Immature natural killer cell (primary cell): Measurements from ENCODE around the gene DCPS. TPM values are rescaled to one million over a fixed set of nuclear protein-coding genes. Genes with fewer than 3 reads are reported as not detected.
"Not testable (repeated sequence)": the region's sequence is repeated elsewhere in the genome, so short reads cannot be mapped to it uniquely, and the experiment has no call there.

Experiments used
- DNase-seq, 3 donors: peaks; one replicate each; pipeline ENCODE4 v3.0.0; 2022; ENCODE audit warnings: mixed read lengths in 1 of 3
- H3K27ac Mint-ChIP-seq, 6 donors: one replicate each; pipeline ENCODE4 v1.8.0; 2020; ENCODE audit warnings: mixed read lengths in 6 of 6, mild to moderate bottlenecking in 5 of 6, inconsistent platforms in 4 of 6, moderate library complexity in 3 of 6
- H3K27me3 Mint-ChIP-seq, 3 donors: one replicate each; pipeline ENCODE4 v1.8.0; 2020 to 2021; ENCODE audit warnings: low read depth in 3 of 3, mild to moderate bottlenecking in 3 of 3, mixed read lengths in 3 of 3, moderate library complexity in 3 of 3, inconsistent platforms in 1 of 3
- H3K36me3 Mint-ChIP-seq, 3 donors: one replicate each; pipeline ENCODE4 v1.8.0; 2020; ENCODE audit warnings: mixed read lengths in 3 of 3, inconsistent platforms in 2 of 3, mild to moderate bottlenecking in 2 of 3
- H3K4me1 Mint-ChIP-seq, 2 donors: one replicate each; pipeline ENCODE4 v1.8.0; 2020; ENCODE audit warnings: inconsistent platforms in 2 of 2, mild to moderate bottlenecking in 2 of 2, mixed read lengths in 2 of 2, moderate library complexity in 1 of 2
- H3K4me3 Mint-ChIP-seq, 5 donors: one replicate each; pipeline ENCODE4 v1.8.0; 2020; ENCODE audit warnings: mild to moderate bottlenecking in 5 of 5, mixed read lengths in 5 of 5, inconsistent platforms in 3 of 5, moderate library complexity in 3 of 5
- H3K9me3 Mint-ChIP-seq, 6 donors: one replicate each; pipeline ENCODE4 v1.8.0; 2020; ENCODE audit warnings: mild to moderate bottlenecking in 6 of 6, mixed read lengths in 6 of 6, inconsistent platforms in 4 of 6, moderate library complexity in 3 of 6
- polyA plus RNA-seq, 3 donors: library from polyadenylated mRNA; unstranded; fragments of 300-500 nt; fragmentation: Illumina TruSeq; gene quantifications; one replicate each; pipeline ENCODE4 v1.2.3, GENCODE V29; 2021

The DCPS gene
- polyA plus RNA-seq, 3 donors from 2014 or later, result 33.1 to 65.7 (median 40.6) TPM

DNA sequence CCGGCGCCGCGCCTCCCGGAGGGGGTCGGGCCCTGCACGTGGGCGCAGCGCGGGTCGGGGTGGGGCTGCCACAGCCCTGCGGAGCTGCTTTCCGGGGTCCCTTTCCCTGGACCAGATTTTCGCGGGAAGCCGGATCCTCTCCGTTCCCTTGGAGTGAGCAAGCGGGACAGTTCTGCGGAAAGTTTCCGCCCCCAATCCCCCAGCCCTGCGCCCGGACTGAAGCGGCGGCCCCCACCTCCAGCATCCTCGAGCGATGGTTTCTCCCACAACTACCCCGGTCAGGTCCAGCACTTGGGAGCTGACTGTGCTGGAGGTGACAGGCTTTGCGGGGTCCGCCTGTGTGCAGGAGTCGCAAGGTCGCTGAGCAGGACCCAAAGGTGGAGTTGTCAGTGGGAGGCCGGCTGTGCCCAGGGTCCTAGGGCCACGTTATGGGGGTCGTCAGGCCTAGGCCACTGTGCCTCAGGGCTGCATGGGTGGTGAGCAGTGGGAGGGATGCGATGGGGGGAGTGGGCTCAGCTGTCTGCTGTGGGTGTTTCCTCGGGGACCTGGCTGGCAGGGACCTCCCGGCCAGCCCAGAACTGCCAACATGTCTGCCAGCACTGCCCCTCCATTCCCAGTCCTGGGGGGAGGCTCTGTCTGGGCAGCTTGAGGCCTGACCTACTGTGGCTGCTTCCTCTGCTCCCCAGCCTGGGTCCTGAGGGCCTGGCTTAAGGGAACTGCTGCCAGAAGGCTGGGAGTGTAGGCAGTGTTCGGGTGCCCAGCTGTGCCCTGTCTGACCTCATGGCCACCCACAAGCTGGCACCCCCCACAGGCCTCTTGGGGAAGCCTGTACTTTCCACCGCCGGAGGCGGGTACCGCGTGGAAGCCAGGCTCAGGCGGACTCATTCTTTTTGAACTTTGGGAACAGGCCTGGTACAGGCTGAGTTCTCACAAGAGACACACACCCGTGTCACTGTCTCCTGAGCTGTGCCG lies 52.4 kb downstream of the DCPS start:
- Mint-ChIP-seq H3K4me1 (peaks cover 72 to 73% of the 10 kb centered on the region in 2 donors), H3K27me3 (peaks cover 8 to 17% (median 11%) of the 10 kb centered on the region in 3 donors), H3K4me3 (peak overlapping the region; percentile 72 to 84 (median 79)), H3K9me3 (no peaks in the 10 kb centered on the region), H3K36me3 (peaks cover 0 to 2% (median 0%) of the 10 kb centered on the region in 3 donors), H3K27ac (peak overlapping the region; percentile 63 to 93 (median 82))
- peak; percentile 19 to 38 (median 36) for DNase-seq

DNA sequence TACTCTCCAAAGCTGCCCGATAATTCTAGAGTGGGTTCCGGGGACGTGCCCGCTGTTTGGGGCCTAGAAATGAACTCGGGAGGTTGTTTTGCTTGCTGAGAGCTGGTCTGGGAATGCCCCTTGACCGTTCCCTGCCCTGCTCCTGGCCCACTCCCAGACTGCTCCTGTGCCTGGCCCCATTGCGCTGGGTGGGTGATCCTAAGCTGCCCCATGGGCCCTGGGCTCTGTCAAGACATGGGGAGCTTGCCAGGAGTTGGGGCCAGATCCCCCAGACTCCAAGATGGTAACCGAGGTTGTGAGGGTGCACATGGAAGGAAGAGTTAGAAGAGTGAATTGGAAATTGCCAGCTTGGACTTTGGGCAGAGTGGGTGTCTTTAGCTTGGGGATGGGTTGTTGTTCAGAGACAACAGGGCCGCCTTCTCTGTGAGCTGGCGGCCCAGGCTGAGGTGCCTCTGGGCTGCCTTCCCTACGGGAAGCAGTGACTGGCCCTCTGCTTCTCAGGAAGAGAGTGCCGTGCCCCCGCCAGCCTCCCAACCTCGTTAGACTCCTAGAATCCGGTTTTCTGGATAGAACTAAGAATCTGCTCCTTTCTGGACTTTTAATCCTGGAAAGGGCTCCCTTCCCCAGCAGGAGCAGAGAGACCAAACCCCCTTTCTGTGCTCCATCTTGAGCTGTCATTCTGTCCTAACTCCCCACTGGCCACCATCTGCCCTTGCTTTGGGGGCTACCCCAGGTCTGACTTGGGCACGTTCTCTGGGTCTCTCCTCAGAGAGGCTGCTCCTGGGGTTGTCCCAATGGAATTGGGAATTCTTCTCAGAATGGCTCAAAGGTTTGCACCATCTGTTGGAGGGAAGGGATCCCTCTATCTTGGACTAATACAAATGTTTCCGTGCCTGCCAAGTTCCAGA lies 53.4 kb downstream of the DCPS start:
- Mint-ChIP-seq H3K27me3 (peaks cover 10 to 17% (median 11%) of the 10 kb centered on the region in 3 donors), H3K36me3 (peaks cover 0 to 2% (median 0%) of the 10 kb centered on the region in 3 donors), H3K9me3 (no peaks in the 10 kb centered on the region), H3K4me1 (peaks cover 61 to 62% of the 10 kb centered on the region in 2 donors), H3K27ac (peak overlapping the region; percentile 63 to 93 (median 82)), H3K4me3 (peak overlapping the region; percentile 72 to 84 (median 79))
- no peak for DNase-seq

- H3K27me3 Mint-ChIP-seq, result peaks cover 9 to 15% (median 11%) of the 10 kb centered on the region in 3 donors
- no peaks in the 10 kb centered on the region for H3K9me3 Mint-ChIP-seq
- no peak for DNase-seq
- peaks cover 56 to 58% of the 10 kb centered on the region in 2 donors for H3K4me1 Mint-ChIP-seq
- H3K27ac Mint-ChIP-seq, result peak overlapping the region; percentile 68 to 83 (median 79)
- H3K4me3 Mint-ChIP-seq, result peak overlapping the region in 4 of 5 donors; percentile 42 to 84 (median 78)
- H3K36me3 Mint-ChIP-seq, result no peaks in the 10 kb centered on the region
These were observed 54.3 kb downstream of the DCPS start for GRCh38 chr11:126357969-126358762.

DNA sequence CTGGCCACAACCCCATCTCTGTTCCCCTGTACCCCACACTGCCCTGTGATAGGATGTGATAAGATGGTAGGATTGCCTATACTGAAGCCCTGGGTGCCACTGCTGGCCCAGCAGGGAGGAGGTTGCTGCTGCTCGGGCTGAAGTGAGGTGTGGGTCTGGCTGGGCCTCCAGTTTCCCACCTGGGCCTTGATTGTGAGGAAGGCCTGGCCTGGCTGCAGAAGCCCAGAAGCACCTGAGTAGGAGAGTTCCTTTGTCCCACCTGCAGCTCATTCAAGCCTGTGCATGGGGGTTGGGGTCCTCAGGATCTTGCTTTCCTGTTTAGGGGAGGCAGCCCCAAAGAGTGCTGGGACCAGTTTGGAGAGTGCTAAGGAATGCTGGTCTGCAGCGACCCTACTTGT lies 54.9 kb downstream of the DCPS start:
- peak overlapping the region in 5 of 6 donors; percentile 51 to 78 (median 57) for H3K27ac Mint-ChIP-seq
- no peaks in the 10 kb centered on the region for H3K9me3 Mint-ChIP-seq
- H3K4me3 Mint-ChIP-seq, result no peak overlapping the region
- H3K4me1 Mint-ChIP-seq, result peaks cover 54% of the 10 kb centered on the region in 2 donors
- no peaks in the 10 kb centered on the region for H3K36me3 Mint-ChIP-seq
- peaks cover 9 to 15% (median 11%) of the 10 kb centered on the region in 3 donors for H3K27me3 Mint-ChIP-seq
- no peak for DNase-seq

DNA sequence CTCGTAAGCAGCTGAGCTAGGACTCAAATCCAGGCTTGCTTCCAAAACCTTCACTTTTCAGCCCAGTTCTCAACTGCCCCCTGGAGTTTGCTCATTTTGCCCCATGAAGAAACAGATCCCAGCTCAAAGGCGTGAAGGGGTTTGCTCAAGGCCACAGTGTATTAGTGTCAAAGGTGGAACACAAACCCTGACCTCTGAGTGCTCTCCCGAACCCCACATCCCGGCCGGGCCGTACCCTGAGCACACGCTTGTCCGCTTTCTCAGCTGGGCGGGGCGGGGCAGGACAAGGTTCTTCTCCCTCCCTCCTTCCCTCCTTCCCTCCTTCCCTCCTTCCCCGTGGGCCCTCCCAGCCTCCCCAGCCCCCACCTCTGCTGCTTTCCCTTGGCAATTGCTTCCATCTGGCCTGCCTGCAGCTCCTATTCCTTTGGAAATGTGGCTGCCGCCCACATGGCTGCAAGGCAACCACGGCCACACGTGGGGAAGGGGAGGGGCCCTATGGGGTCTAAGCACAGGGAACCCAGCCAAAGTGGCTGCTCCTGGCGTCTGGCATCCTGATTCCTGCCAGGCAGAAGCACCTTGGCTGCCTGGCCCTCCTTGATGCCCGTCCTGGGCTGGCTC lies 55.7 kb downstream of the DCPS start:
- H3K27ac Mint-ChIP-seq, result peak overlapping the region; percentile 51 to 78 (median 62)
- DNase-seq, result no peak
- H3K36me3 Mint-ChIP-seq, result no peaks in the 10 kb centered on the region
- H3K9me3 Mint-ChIP-seq, result no peaks in the 10 kb centered on the region
- peaks cover 46 to 48% of the 10 kb centered on the region in 2 donors for H3K4me1 Mint-ChIP-seq
- peaks cover 9 to 13% (median 11%) of the 10 kb centered on the region in 3 donors for H3K27me3 Mint-ChIP-seq
- peak overlapping the region in 1 of 5 donors; percentile 33 for H3K4me3 Mint-ChIP-seq

- Mint-ChIP-seq H3K36me3 (no peaks in the 10 kb centered on the region), H3K9me3 (no peaks in the 10 kb centered on the region), H3K27ac (peak overlapping the region in 5 of 6 donors; percentile 50 to 75 (median 56)), H3K4me1 (peaks cover 41 to 43% of the 10 kb centered on the region in 2 donors), H3K27me3 (peaks cover 4 to 9% (median 8%) of the 10 kb centered on the region in 3 donors), H3K4me3 (no peak overlapping the region)
- DNase-seq, result no peak
These were observed 56.2 kb downstream of the DCPS start for GRCh38 chr11:126360049-126360446.

DNA sequence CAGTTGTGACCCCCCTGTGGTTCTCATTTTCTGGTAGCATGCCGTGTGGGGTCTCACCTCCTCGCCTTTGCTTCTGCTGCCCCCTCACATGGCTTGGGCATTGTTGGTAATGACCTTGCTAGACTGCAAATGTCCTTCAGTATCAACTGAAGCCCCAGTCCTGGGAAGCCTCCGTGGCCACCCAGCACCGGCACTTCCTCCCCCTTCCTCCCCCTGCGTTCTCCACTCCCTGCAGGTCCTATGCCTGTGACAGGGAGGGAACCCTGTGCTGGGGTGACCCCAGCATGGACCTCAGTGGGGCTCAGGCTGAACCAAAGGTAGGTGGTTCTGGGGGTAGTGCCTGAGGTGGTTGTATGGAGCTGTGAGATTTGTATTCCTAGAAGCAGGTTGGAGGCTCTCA lies 57.5 kb downstream of the DCPS start:
- Mint-ChIP-seq H3K27me3 (peaks cover 0 to 10% (median 3%) of the 10 kb centered on the region in 3 donors), H3K4me3 (no peak overlapping the region), H3K4me1 (peaks cover 39 to 42% of the 10 kb centered on the region in 2 donors), H3K27ac (peak overlapping the region in 3 of 6 donors; percentile 49 to 73 (median 51)), H3K9me3 (no peaks in the 10 kb centered on the region), H3K36me3 (no peaks in the 10 kb centered on the region)
- DNase-seq, result no peak

DNA sequence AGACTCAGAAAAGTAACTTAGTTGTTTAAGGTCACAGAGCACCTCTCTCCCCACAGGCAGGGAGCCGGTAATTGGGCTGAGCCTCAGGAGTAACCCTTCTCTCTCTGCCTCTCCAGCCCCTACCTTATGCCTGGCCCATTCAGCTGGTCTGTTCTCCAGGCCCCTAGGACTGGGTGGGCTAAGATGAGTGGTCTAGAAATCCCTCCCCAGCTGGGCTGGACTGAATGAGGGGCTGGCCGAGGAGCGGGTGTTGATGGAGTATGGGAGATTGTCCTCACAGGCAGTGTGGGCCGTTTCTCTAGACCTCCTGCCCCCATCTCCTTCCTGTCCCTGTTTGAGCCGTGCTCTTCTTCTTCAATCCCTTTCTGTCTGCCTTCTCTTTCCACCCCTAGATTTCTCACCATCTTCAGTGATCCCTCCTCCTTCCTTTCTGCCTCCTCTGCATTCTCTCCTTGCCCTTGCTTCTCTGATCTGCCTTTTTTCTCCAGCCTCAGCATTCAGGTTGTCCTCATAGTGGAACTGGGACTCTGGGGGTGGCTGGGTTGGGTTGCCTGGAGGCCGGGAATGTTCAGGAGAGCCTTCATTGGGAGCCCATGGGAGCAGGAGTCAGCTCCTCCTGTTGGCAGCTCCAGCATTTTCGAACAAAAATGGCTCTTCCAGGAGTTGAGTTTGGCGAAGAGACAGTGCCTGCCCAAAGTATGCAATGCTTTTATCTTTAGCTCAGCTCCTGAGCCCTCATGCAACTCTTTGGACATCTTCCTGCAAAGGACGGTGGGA lies 59.2 kb downstream of the DCPS start:
- peaks cover 33 to 41% of the 10 kb centered on the region in 2 donors for H3K4me1 Mint-ChIP-seq

GRCh38 chr11:126363706-126364248 lies 59.9 kb downstream of the DCPS start:
- Mint-ChIP-seq H3K4me3 (no peak overlapping the region), H3K36me3 (no peaks in the 10 kb centered on the region), H3K27me3 (peaks cover 0 to 3% (median 2%) of the 10 kb centered on the region in 3 donors), H3K4me1 (peaks cover 32 to 41% of the 10 kb centered on the region in 2 donors), H3K9me3 (no peaks in the 10 kb centered on the region), H3K27ac (no peak overlapping the region)
- no peak for DNase-seq

More for the DNA sequence above, 59.2 kb downstream of the DCPS start:
- Mint-ChIP-seq H3K4me3 (peak overlapping the region in 1 of 5 donors; percentile 7), H3K27me3 (peaks cover 0 to 3% (median 2%) of the 10 kb centered on the region in 3 donors), H3K9me3 (no peaks in the 10 kb centered on the region), H3K27ac (peak overlapping the region in 5 of 6 donors; percentile 24 to 70 (median 63)), H3K36me3 (no peaks in the 10 kb centered on the region)
- DNase-seq, result no peak

GRCh38 chr11:126364735-126365134 lies 60.9 kb downstream of the DCPS start:
- H3K4me3 Mint-ChIP-seq, H3K27ac Mint-ChIP-seq, DNase-seq, H3K36me3 Mint-ChIP-seq, H3K9me3 Mint-ChIP-seq, H3K27me3 Mint-ChIP-seq: not testable (repeated sequence)
- peaks cover 35 to 43% of the 10 kb centered on the region in 2 donors for H3K4me1 Mint-ChIP-seq

- not testable (repeated sequence) for H3K4me3 Mint-ChIP-seq, H3K27ac Mint-ChIP-seq, H3K27me3 Mint-ChIP-seq, H3K36me3 Mint-ChIP-seq, DNase-seq, H3K9me3 Mint-ChIP-seq
- H3K4me1 Mint-ChIP-seq, result peaks cover 43 to 51% of the 10 kb centered on the region in 2 donors
These were observed 61.6 kb downstream of the DCPS start for GRCh38 chr11:126365508-126365907.
